ENCODE data around the gene INPP1.

The INPP1 gene

DNA sequence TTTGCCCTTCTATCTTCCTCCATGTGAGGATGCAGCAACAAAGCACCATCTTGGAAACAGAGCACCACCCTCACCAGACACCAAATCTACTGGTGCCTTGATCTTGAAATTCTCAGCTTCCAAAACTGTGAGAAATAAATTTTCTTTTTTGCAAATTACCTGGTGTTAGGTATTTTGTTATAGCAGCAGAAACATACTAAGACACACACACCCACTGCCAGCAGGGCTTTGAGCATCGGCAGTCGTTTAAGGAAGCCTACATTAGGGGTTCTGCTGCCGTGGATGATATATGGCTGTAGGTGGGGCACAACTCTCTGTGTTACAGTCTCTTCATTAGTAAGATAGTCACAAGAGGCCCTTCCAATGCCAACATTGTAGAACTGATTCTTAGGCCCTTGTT, 44.0 kb downstream of the INPP1 start:
- no peak overlapping the region for H3K27ac Mint-ChIP-seq
- peaks cover 14% of the 10 kb centered on the region for H3K27me3 Mint-ChIP-seq (ENCODE audit: low read depth)
- H3K4me3 Mint-ChIP-seq, result no peak overlapping the region
- no peak for DNase-seq (ENCODE audit: low spot score)
- H3K9me3 Mint-ChIP-seq, result no peaks in the 10 kb centered on the region
- H3K36me3 Mint-ChIP-seq (ENCODE audit: low read depth), result no peaks in the 10 kb centered on the region
- H3K4me1 Mint-ChIP-seq (ENCODE audit: low read depth), result no peaks in the 10 kb centered on the region

DNA sequence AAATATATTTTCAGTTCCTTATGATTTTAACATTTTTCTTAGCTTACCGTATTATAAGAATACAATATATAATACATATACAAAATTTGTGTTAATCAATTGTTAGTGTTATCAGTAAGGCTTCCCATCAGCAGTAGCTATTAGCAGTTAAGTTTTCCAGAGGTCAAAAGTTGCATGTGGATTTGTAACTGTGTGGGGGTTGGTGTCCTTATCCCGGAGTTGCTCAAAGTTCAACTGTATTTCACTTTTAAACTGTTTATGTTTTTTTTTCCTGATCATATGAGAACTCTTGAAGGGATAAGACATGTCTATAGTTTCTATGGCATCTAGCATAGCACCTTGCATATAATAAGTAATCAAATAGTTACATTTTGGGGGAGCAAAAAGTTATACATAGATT, 52.9 kb downstream of the INPP1 start:
- H3K4me3 Mint-ChIP-seq, result no peak overlapping the region
- H3K36me3 Mint-ChIP-seq (ENCODE audit: low read depth), result no peaks in the 10 kb centered on the region
- H3K9me3 Mint-ChIP-seq, result no peaks in the 10 kb centered on the region
- no peaks in the 10 kb centered on the region for H3K4me1 Mint-ChIP-seq (ENCODE audit: low read depth)
- H3K27ac Mint-ChIP-seq, result no peak overlapping the region
- H3K27me3 Mint-ChIP-seq (ENCODE audit: low read depth), result peaks cover 31% of the 10 kb centered on the region
- DNase-seq (ENCODE audit: low spot score), result no peak

DNA sequence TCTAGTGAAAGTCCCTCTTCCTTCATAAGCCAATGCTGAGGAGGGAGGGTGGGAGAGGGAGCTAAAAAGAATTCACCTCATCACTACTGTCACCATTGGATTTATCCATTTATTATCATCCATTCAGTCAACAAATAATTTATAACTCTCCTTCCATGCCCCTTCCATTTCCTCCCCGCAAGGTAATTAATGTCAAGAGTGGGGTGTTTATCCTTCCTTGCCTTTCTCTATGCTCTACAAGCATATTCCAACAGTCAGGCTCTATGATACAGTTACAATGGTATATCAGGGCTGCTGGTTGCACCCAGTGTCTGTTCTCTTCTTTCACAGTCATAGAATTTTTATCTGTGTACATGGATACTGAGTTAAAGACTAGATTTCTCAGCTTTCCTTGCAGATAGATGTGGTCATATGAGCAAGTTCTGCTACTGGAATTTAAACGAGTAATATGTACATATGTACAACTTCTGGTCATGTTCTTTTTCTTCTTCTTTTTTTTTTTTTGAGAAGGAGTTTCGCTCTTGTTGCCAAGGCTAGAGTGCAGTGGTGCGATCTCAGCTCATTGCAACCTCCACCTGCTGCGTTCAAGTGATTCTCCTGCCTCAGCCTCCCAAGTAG, 59.7 kb downstream of the INPP1 start:
- no peak overlapping the region for H3K4me3 Mint-ChIP-seq
- DNase-seq (ENCODE audit: low spot score), result no peak

GRCh38 chr2:190404487-190404886, 61.1 kb downstream of the INPP1 start:
- Mint-ChIP-seq H3K9me3 (no peaks in the 10 kb centered on the region), H3K27ac (no peak overlapping the region), H3K27me3 (ENCODE audit: low read depth) (no peaks in the 10 kb centered on the region), H3K4me3 (no peak overlapping the region), H3K36me3 (ENCODE audit: low read depth) (no peaks in the 10 kb centered on the region), H3K4me1 (ENCODE audit: low read depth) (peaks cover 10% of the 10 kb centered on the region)
- peak; percentile 60 for DNase-seq (ENCODE audit: low spot score)

More for the DNA sequence above, 59.7 kb downstream of the INPP1 start:
- Mint-ChIP-seq H3K4me1 (ENCODE audit: low read depth) (peaks cover 6% of the 10 kb centered on the region), H3K27ac (no peak overlapping the region), H3K27me3 (ENCODE audit: low read depth) (no peaks in the 10 kb centered on the region), H3K9me3 (no peaks in the 10 kb centered on the region), H3K36me3 (ENCODE audit: low read depth) (no peaks in the 10 kb centered on the region)

GRCh38 chr2:190405070-190405469, 61.7 kb downstream of the INPP1 start:
- H3K27me3 Mint-ChIP-seq (ENCODE audit: low read depth), result no peaks in the 10 kb centered on the region
- H3K4me1 Mint-ChIP-seq (ENCODE audit: low read depth), result peaks cover 15% of the 10 kb centered on the region
- H3K9me3 Mint-ChIP-seq, result no peaks in the 10 kb centered on the region
- no peak for DNase-seq (ENCODE audit: low spot score)
- H3K27ac Mint-ChIP-seq, result no peak overlapping the region
- H3K36me3 Mint-ChIP-seq (ENCODE audit: low read depth), result no peaks in the 10 kb centered on the region
- H3K4me3 Mint-ChIP-seq, result no peak overlapping the region

- DNase-seq (ENCODE audit: low spot score), result no peak
- H3K27me3 Mint-ChIP-seq (ENCODE audit: low read depth), result no peaks in the 10 kb centered on the region
- peaks cover 2% of the 10 kb centered on the region for H3K36me3 Mint-ChIP-seq (ENCODE audit: low read depth)
- H3K9me3 Mint-ChIP-seq, result no peaks in the 10 kb centered on the region
- peaks cover 21% of the 10 kb centered on the region for H3K4me1 Mint-ChIP-seq (ENCODE audit: low read depth)
- H3K4me3 Mint-ChIP-seq, result no peak overlapping the region
- H3K27ac Mint-ChIP-seq, result no peak overlapping the region
These were observed 62.6 kb downstream of the INPP1 start for GRCh38 chr2:190405995-190406394.

- H3K27ac Mint-ChIP-seq, result no peak overlapping the region
- H3K36me3 Mint-ChIP-seq (ENCODE audit: low read depth), result peaks cover 4% of the 10 kb centered on the region
- no peaks in the 10 kb centered on the region for H3K9me3 Mint-ChIP-seq
- H3K4me3 Mint-ChIP-seq, result peak overlapping the region; percentile 84
- peaks cover 27% of the 10 kb centered on the region for H3K4me1 Mint-ChIP-seq (ENCODE audit: low read depth)
- DNase-seq (ENCODE audit: low spot score), result no peak
- H3K27me3 Mint-ChIP-seq (ENCODE audit: low read depth), result no peaks in the 10 kb centered on the region
These were observed 63.4 kb downstream of the INPP1 start for GRCh38 chr2:190406805-190407204.

- H3K36me3 Mint-ChIP-seq (ENCODE audit: low read depth), result peaks cover 8% of the 10 kb centered on the region
- no peak overlapping the region for H3K27ac Mint-ChIP-seq
- DNase-seq (ENCODE audit: low spot score), result no peak
- no peaks in the 10 kb centered on the region for H3K9me3 Mint-ChIP-seq
- peak overlapping the region; percentile 84 for H3K4me3 Mint-ChIP-seq
- H3K4me1 Mint-ChIP-seq (ENCODE audit: low read depth), result peaks cover 31% of the 10 kb centered on the region
- no peaks in the 10 kb centered on the region for H3K27me3 Mint-ChIP-seq (ENCODE audit: low read depth)
These were observed 63.9 kb downstream of the INPP1 start for GRCh38 chr2:190407246-190407661.

GRCh38 chr2:190407662-190408537, 64.5 kb downstream of the INPP1 start, which contains the start of gene MFSD6:
MFSD6 (plus strand) TSS chr2:190408355; CDS start chr2:190436030, 27,675 bp downstream.
- H3K9me3 Mint-ChIP-seq, result no peaks in the 10 kb centered on the region
- H3K36me3 Mint-ChIP-seq (ENCODE audit: low read depth), result peaks cover 11% of the 10 kb centered on the region
- DNase-seq (ENCODE audit: low spot score), result peak; percentile 62
- H3K27me3 Mint-ChIP-seq (ENCODE audit: low read depth), result no peaks in the 10 kb centered on the region
- H3K4me3 Mint-ChIP-seq, result peak within 1 kb of the TSS; percentile 91
- peaks cover 36% of the 10 kb centered on the region for H3K4me1 Mint-ChIP-seq (ENCODE audit: low read depth)
- peak within 1 kb of the TSS; percentile 94 for H3K27ac Mint-ChIP-seq

- H3K36me3 Mint-ChIP-seq (ENCODE audit: low read depth), result peaks cover 18% of the 10 kb centered on the region
- H3K4me1 Mint-ChIP-seq (ENCODE audit: low read depth), result peaks cover 44% of the 10 kb centered on the region
- H3K27ac Mint-ChIP-seq, result peak overlapping the region; percentile 94
- no peaks in the 10 kb centered on the region for H3K27me3 Mint-ChIP-seq (ENCODE audit: low read depth)
- peak overlapping the region; percentile 91 for H3K4me3 Mint-ChIP-seq
- H3K9me3 Mint-ChIP-seq, result no peaks in the 10 kb centered on the region
- peak; percentile 75 for DNase-seq (ENCODE audit: low spot score)
These were observed 65.3 kb downstream of the INPP1 start for GRCh38 chr2:190408538-190409271.

- no peaks in the 10 kb centered on the region for H3K27me3 Mint-ChIP-seq (ENCODE audit: low read depth)
- H3K36me3 Mint-ChIP-seq (ENCODE audit: low read depth), result peaks cover 18% of the 10 kb centered on the region
- peak overlapping the region; percentile 91 for H3K4me3 Mint-ChIP-seq
- no peak for DNase-seq (ENCODE audit: low spot score)
- peaks cover 51% of the 10 kb centered on the region for H3K4me1 Mint-ChIP-seq (ENCODE audit: low read depth)
- H3K9me3 Mint-ChIP-seq, result no peaks in the 10 kb centered on the region
- peak overlapping the region; percentile 94 for H3K27ac Mint-ChIP-seq
These were observed 66.2 kb downstream of the INPP1 start for GRCh38 chr2:190409616-190410015.

DNA sequence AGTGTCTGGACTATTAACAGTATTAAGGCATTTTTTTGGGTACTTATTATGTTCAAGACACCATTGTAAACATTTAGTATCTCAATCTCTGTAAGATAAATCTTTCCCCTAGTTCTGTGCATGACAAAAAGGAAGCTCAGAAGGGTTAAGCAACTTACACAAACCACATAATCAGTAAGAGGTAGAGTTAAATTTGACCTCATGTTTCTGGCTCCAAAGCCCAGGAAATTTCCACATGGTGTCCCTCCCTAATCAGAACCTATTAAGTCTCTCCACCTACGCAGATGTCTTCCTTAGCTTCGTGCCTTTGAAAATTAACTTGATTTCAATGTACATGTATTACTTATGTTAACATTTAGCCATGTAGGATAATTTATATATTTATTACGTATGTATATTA, 66.8 kb downstream of the INPP1 start:
- peaks cover 53% of the 10 kb centered on the region for H3K4me1 Mint-ChIP-seq (ENCODE audit: low read depth)
- H3K27ac Mint-ChIP-seq, result peak overlapping the region; percentile 94
- no peaks in the 10 kb centered on the region for H3K9me3 Mint-ChIP-seq
- peak overlapping the region; percentile 91 for H3K4me3 Mint-ChIP-seq
- peaks cover 18% of the 10 kb centered on the region for H3K36me3 Mint-ChIP-seq (ENCODE audit: low read depth)
- H3K27me3 Mint-ChIP-seq (ENCODE audit: low read depth), result no peaks in the 10 kb centered on the region
- DNase-seq (ENCODE audit: low spot score), result no peak

- H3K9me3 Mint-ChIP-seq, result no peaks in the 10 kb centered on the region
- peaks cover 65% of the 10 kb centered on the region for H3K4me1 Mint-ChIP-seq (ENCODE audit: low read depth)
- no peak for DNase-seq (ENCODE audit: low spot score)
- peaks cover 22% of the 10 kb centered on the region for H3K36me3 Mint-ChIP-seq (ENCODE audit: low read depth)
- no peak overlapping the region for H3K4me3 Mint-ChIP-seq
- H3K27ac Mint-ChIP-seq, result no peak overlapping the region
- H3K27me3 Mint-ChIP-seq (ENCODE audit: low read depth), result no peaks in the 10 kb centered on the region
These were observed 69.6 kb downstream of the INPP1 start for GRCh38 chr2:190412966-190413365.

DNA sequence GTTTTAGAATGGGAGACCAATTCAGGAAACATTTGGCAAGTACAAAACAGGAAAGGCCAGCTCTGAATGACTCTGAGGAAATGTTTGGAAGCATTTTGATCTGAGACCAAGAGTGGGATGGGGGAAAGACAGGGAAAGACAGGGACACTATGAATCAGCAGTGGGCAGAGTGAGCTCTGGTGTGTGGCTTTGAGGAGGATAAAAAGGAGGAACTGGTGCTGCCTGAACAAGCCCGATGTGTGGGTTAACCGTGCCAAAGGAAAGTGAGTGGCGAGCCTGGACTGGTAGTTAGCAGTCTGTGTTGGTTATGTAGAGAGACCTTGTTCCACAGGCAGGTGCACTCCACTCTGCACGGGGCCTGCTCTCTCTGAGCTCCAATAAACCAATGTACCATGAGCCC, 70.0 kb downstream of the INPP1 start:
- H3K27ac Mint-ChIP-seq, result no peak overlapping the region
- DNase-seq (ENCODE audit: low spot score), result no peak
- H3K27me3 Mint-ChIP-seq (ENCODE audit: low read depth), result no peaks in the 10 kb centered on the region
- peaks cover 67% of the 10 kb centered on the region for H3K4me1 Mint-ChIP-seq (ENCODE audit: low read depth)
- H3K4me3 Mint-ChIP-seq, result peak overlapping the region; percentile 19
- H3K36me3 Mint-ChIP-seq (ENCODE audit: low read depth), result peaks cover 22% of the 10 kb centered on the region
- H3K9me3 Mint-ChIP-seq, result no peaks in the 10 kb centered on the region

Measured in T-helper 2 cell treated with Interferon-gamma antibody and Interleukin-4, amounts not matched to agents 5 μg/mL and 100 μg/mL, for 36 hours (primary cell).